SKM-1 (cell line): Measurements from ENCODE around the gene PKD2.
"Not testable (repeated sequence)": the region's sequence is repeated elsewhere in the genome, so short reads cannot be mapped to it uniquely, and the experiment has no call there.

Source experiments
- DNase-seq: peaks from one replicate; lab custom pipeline; 2025; ENCODE audit not compliant: unreplicated experiment; lab: John Stamatoyannopoulos, UW

PKD2 gene

GRCh38 chr4:87985887-87986200, 21.6 kb upstream of the PKD2 start:
- DNase-seq, result no peak

- no peak for DNase-seq
Observed at GRCh38 chr4:87986508-87986907, 20.9 kb upstream of the PKD2 start.

- DNase-seq, result no peak
Observed at GRCh38 chr4:87989765-87990164, 17.7 kb upstream of the PKD2 start.

- no peak for DNase-seq
Observed at GRCh38 chr4:87995435-87995834, 12.0 kb upstream of the PKD2 start.

GRCh38 chr4:87999191-87999691, 8.2 kb upstream of the PKD2 start:
- DNase-seq, result not testable (repeated sequence)

GRCh38 chr4:88001871-88002270, 5.6 kb upstream of the PKD2 start:
- DNase-seq, result no peak

DNA sequence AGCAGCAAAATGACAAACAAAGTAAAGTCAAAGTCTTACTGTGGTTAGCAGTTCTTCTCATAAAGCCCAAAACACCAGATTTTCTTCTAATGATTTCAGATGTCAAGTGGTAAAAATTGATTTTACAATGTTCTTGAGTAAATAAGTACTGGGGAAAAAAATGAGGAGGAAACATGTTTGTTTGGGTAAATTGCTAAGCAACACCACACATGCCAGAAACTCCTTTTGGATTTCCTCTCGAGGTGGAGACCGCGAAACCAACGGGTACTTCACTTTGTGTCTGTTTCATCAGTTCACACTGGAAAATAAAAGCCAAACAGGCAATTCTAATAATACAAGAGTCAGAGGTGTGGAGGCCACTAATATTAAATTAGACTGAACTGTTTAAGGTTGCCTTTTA, 4.6 kb upstream of the PKD2 start:
- no peak for DNase-seq

DNA sequence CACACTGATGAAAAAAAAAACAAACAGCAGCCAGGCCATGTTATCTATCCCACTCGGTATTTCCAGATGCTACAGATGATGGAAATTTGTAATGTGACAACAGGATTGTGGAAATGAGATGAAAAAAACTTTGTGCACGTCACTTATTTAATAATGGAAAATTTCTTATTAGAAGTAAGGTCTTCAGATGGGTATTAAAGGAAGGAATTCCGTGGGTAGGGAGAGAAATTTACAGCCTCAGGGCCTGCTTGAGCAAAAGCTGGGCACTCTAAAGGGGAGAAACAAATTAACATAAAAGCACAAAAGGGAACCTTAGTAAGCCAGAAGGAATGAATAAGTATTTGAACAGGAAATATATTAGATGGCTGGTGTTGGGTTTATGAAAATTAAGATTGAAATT, 4.2 kb upstream of the PKD2 start:
- DNase-seq, result no peak

GRCh38 chr4:88005076-88005475, 2.4 kb upstream of the PKD2 start:
- no peak for DNase-seq

DNA sequence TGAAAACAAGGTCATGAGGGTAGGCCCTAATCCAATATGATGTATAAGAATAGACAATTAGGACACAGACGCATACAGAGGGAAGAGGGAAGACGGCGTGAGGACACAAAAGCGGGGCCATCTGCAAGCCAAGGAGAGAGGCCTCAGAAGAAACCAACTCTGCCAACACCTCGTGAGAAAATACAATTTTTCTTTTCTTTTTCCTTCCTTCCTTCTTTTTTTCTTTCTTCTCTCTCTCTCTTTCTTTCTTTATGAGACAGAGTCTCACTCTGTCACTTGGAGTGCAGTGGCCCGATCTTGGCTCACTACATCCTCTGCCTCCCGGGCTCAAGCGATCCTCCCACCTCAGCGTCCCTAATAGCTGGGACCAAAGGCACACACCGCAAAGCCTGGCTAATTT, 1.5 kb upstream of the PKD2 start:
- no peak for DNase-seq

DNA sequence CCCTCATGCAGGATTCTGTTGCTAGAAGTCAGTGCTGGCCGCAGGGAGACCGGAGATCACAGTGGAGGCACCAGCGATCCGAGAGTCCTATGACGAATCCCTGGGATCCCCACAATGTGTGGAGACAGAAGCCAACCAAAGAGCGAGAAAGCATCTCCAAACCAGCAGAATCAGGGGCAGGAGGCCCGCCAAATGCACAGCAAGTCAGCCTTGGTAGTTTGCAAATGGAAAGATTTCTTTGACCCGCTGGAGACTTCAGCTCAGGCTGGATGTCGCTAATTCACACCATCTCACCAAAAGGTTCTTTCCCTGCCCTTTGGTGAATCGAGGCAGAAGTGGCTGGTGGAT, 505 bp upstream of the PKD2 start:
- DNase-seq, result no peak

DNA sequence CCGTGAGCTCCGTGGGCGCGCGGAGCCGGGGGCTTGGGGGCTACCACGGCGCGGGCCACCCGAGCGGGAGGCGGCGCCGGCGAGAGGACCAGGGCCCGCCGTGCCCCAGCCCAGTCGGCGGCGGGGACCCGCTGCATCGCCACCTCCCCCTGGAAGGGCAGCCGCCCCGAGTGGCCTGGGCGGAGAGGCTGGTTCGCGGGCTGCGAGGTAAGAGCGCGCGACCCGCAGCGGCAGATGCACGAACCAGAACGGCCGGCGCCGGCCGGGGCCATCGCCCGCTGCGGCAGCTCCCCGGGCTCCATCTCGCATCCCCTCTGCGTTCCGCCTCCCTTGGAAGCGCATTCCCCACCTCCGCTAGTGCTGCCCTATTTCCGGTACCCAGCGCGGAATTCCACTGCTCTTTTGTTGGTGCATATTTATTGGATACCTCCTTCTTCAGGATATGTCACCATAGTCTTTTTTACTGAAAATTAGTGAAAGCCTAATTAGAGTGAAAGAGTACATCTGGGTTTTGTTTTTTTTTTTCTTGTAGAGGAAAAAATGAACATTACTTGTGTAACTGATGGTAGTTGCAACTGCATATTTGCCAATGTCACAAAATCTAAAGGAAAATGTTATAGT, 797 bp downstream of the PKD2 start:
- no peak for DNase-seq

GRCh38 chr4:88008743-88009171, 1.3 kb downstream of the PKD2 start:
- no peak for DNase-seq

DNA sequence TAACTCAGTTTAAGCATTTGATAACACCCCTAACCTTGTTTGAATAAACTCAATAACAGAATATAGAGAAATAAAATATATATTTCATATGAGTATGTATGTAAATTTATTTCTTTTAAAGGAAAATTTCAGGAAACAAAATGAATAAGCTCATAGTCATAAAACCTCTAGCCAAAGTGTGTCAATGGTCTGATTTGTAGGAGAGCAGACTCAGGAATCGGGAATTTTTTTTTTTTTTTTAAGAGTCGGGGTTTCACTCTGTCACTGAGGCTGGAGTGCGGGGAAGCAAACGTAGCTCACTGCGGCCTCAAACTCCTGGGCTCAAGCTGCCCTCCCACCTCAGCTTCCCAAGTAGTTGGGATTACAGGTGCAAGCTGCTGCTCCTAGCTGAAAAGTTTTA, 2.4 kb downstream of the PKD2 start:
- DNase-seq, result no peak

- DNase-seq, result no peak
Observed at GRCh38 chr4:88010966-88011365, 3.5 kb downstream of the PKD2 start.

DNA sequence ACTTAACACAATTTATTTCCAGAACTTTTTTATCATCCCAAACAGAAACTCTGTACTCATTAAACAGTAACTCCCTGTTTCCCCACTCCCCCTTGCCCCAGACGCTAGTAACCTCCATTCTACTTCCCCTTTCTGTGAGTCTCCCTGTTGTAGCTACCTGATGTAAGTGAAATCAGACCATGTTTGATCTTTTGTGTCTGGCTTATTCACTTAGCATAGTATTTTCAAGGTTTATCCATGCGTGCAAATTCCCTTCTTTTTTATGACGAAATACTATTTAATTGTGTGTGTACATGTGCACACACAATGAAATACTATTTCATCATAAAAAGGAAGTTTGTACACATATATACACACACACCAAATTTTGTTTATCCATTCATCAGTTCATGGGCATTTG, 5.2 kb downstream of the PKD2 start:
- peak; percentile 82 for DNase-seq

- no peak for DNase-seq
Observed at GRCh38 chr4:88014386-88014905, 7.0 kb downstream of the PKD2 start.

GRCh38 chr4:88015659-88016295, 8.3 kb downstream of the PKD2 start:
- DNase-seq, result no peak

DNA sequence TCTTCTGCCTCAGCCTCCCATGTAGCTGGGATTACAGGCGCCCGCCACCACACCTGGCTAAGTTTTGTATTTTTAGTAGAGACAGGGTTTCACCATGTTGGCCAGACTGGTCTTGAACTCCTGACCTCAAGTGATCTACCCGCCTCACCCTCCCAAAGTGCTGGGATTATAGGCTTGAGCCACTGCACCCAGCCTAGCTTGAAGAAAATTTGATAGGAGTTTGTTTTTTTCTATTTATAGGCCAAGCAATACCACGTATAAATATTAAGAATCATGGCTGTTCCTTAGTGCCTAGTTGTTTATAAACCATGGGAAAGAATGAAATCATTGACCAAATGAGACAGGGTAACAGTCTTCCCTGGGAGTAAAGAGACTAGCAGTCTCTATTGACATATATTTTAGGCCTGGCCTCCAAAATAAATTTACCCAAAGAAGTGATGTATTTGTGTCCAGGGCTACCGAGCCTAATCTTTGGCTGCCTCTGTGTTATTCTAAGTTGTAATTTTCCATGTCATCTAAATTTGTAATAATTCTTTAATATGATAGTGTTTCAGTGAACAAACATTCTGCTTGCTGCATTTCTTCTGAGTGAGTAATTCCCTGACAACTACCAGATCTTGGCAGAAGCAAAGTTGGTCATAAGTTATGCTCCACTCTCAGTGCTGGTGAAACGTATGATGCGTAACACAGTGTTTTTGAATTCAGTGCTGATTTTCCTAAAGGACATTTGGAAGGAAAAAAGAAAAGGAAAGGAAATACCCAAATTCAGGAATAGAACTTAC, 10.3 kb downstream of the PKD2 start:
- no peak for DNase-seq

- no peak for DNase-seq
Observed at GRCh38 chr4:88018466-88018865, 11.0 kb downstream of the PKD2 start.

DNA sequence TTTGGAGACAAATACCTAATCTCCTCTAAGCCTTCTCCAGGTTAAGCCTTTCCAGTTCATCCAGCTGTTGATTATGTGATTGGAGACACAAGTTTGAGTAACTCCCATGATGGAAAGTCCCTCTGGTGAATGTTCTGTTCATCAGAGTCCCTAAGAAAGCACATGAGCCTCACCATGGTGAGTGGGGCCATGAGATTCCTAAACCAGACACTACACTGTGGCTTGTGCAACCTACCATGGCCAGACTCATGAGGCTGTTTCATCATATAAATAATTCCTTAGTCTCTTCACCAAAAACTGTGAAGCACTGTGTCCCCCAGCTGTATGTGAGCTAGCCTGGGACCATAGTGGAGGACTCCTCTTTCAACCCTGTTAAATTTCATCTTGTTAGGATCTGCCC, 14.4 kb downstream of the PKD2 start:
- DNase-seq, result no peak

DNA sequence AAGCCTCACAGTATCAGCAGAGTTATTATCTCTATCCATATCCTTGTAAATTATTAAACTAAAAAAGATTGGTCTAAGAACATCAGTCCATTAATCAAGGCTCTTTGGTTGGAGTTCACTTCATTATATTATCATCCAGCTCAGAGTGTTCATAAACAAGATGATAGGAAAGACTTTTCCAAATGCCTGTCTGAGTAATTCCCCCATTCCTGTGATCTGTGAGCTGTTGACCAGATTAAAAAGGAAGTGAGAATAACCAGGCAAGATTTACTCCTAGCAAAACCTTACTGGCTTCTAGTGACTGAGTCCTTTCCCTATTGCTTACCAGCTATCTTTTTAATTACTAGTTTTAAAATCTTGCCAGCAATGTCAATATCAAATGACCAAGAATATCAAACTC, 14.9 kb downstream of the PKD2 start:
- no peak for DNase-seq
